ENCODE data around the gene CTTN.

The CTTN gene

DNA sequence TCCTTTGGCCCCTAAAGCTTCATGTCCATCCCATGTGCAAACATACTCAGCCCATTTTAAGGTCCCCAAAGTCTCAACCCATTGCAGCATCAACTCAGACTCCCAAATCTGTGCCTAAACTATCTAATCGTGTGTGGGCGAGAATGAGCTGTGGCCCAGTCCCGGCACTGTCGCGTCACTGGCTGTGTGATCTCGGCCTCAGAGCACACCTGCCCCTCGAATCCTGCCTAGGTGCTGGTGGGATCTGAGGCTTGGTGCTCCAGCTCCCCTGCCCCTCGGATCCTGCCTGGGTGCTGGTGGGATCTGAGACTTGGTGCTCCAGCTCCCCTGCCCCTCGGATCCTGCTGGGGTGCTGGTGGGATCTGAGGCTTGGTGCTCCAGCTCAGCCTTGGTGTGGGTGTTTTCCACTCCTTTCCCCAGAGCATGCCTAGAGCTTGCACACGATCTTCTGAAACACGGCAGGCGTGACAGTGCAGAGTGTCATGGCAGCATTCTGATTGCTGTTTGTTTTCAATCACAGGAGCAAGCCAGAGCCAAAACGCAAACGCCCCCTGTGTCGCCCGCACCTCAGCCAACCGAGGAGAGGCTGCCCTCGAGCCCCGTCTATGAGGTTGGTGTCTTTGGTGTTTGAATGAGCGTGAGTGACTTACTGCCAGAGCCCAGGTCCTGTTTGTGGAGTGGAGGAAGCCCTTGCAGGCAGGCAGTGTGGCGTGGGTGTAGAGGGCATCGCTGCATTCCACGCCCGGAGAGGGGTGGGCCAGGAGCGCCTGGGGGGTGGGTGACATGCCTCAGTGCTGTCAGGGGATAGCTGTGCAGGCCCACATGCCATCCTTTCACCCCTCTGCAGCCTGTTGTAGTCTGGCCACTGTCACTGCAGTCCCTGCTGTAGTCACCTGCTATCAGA, 32.6 kb downstream of the CTTN start:
- DNase-seq (ENCODE audit: low read depth, low spot score): no peak
- peaks cover 28% of the 10 kb centered on the region for H3K4me1 ChIP-seq (ENCODE audit: insufficient read depth, insufficient read length)

DNA sequence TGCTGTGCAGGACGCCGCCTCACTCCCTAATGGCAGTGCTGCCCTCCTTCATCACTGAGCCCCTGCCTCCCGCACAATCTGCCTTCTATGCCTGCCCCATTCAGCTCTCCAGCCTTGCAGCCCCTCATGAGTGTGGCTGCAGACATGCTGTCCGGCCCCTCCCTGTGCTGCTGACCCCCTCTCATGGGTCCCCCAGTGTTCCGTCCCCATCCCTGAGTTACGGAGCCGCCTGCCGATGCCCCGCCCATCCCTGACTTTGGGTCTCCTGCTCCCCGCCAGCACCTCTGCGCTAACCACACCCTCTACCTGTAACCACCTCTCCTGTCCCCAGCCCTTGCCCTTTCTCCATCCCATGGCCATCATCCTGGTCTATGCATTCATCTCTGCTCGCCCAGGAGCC, 33.3 kb downstream of the CTTN start:
- Histone ChIP-seq H3K36me3 (ENCODE audit: insufficient read depth, insufficient read length, low read length) (peaks cover 94% of the 10 kb centered on the region), H3K9me3 (ENCODE audit: insufficient read depth, low read length) (no peaks in the 10 kb centered on the region), H3K9ac (ENCODE audit: insufficient read length, low read depth) (no peak overlapping the region), H3K4me1 (ENCODE audit: insufficient read depth, insufficient read length) (peaks cover 28% of the 10 kb centered on the region), H3K27me3 (ENCODE audit: insufficient read depth, insufficient read length) (no peaks in the 10 kb centered on the region), H3K4me3 (ENCODE audit: insufficient read length, low read depth) (no peak overlapping the region)
- no peak for TF ChIP-seq SUZ12 (IDR thresholded peaks at IDR 0.05; ENCODE audit: extremely low read depth, insufficient read depth, insufficient read length)
- TF ChIP-seq ZNF274 (IDR thresholded peaks at IDR 0.05; ENCODE audit: low read depth, low read length): no peak
- TF ChIP-seq YY1 (IDR thresholded peaks at IDR 0.05; ENCODE audit: insufficient read depth, insufficient read length): no peak
- DNase-seq (ENCODE audit: low read depth, low spot score): no peak

More for the DNA sequence above, 32.6 kb downstream of the CTTN start:
- Histone ChIP-seq H3K36me3 (ENCODE audit: insufficient read depth, insufficient read length, low read length) (peaks cover 88% of the 10 kb centered on the region), H3K9ac (ENCODE audit: insufficient read length, low read depth) (no peak overlapping the region), H3K4me3 (ENCODE audit: insufficient read length, low read depth) (no peak overlapping the region), H3K27me3 (ENCODE audit: insufficient read depth, insufficient read length) (no peaks in the 10 kb centered on the region), H3K9me3 (ENCODE audit: insufficient read depth, low read length) (no peaks in the 10 kb centered on the region)
- no peak for TF ChIP-seq YY1 (IDR thresholded peaks at IDR 0.05; ENCODE audit: insufficient read depth, insufficient read length)
- TF ChIP-seq SUZ12 (IDR thresholded peaks at IDR 0.05; ENCODE audit: extremely low read depth, insufficient read depth, insufficient read length): no peak
- TF ChIP-seq ZNF274 (IDR thresholded peaks at IDR 0.05; ENCODE audit: low read depth, low read length): no peak

DNA sequence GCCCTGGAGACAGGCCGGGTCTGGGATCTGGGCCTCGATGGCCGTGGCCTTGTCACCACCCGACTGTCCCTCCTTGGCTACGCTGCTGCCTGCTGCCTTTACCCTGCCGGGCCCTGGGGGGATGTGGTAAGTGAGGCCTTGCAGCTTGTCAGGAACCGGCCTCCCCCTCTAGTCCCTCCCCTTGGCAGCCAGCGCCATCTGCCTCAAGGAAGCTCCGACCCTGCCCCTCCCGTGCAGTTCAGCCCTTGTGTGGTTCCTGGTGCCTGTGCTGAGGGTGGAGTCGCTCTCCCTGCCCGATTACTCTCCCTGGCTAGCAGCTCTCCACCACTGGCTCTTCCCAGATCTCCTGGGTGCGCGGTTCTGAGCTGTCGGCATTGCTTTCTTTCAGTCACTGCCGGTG, 33.7 kb downstream of the CTTN start:
- no peak for TF ChIP-seq SUZ12 (IDR thresholded peaks at IDR 0.05; ENCODE audit: extremely low read depth, insufficient read depth, insufficient read length)
- TF ChIP-seq YY1 (IDR thresholded peaks at IDR 0.05; ENCODE audit: insufficient read depth, insufficient read length): no peak
- TF ChIP-seq ZNF274 (IDR thresholded peaks at IDR 0.05; ENCODE audit: low read depth, low read length): no peak
- no peaks in the 10 kb centered on the region for H3K27me3 ChIP-seq (ENCODE audit: insufficient read depth, insufficient read length)
- DNase-seq (ENCODE audit: low read depth, low spot score): no peak
- H3K36me3 ChIP-seq (ENCODE audit: insufficient read depth, insufficient read length, low read length): peaks cover 98% of the 10 kb centered on the region
- H3K9me3 ChIP-seq (ENCODE audit: insufficient read depth, low read length): no peaks in the 10 kb centered on the region
- H3K4me1 ChIP-seq (ENCODE audit: insufficient read depth, insufficient read length): peaks cover 28% of the 10 kb centered on the region
- peak overlapping the region; percentile 32 for H3K9ac ChIP-seq (ENCODE audit: insufficient read length, low read depth)
- H3K4me3 ChIP-seq (ENCODE audit: insufficient read length, low read depth): no peak overlapping the region

DNA sequence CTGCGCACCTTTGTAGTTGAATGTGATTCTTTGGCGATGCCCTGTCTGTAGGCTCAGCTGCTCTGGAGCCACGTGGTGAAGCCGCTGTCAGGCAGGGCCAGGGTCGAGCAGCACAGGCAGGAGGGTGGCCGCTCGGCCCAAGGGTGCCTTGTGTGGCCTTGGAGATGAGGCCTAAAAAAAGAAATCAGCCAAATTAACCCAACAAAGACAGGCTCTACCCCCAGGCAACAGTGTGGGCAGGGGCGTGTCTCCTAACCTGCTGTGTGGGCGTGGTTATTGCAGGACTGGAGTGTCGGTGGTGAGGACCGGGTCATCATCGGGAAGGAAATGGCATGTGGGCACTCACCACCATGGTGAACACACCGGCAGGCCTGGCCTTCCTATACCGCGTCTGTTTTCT, 34.3 kb downstream of the CTTN start:
- DNase-seq (ENCODE audit: low read depth, low spot score): no peak
- H3K36me3 ChIP-seq (ENCODE audit: insufficient read depth, insufficient read length, low read length): peaks cover 98% of the 10 kb centered on the region

DNA sequence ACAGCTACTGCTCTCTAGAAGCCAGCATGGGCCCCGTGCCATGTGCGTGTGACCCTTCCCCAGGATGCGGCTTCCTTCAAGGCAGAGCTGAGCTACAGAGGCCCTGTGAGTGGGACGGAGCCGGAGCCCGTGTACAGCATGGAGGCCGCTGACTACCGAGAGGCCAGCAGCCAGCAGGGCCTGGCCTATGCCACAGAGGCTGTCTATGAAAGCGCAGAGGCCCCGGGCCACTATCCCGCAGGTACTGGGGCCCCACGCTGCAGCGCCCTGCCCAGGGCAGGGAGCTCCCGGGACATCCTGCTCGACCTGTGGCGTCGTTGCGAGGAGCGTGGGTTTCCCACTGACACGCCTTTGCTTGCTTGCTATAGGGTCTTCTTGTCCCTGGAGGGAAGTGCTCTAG, 34.7 kb downstream of the CTTN start:
- no peak for DNase-seq (ENCODE audit: low read depth, low spot score)
- H3K9me3 ChIP-seq (ENCODE audit: insufficient read depth, low read length): no peaks in the 10 kb centered on the region
- no peak overlapping the region for H3K4me3 ChIP-seq (ENCODE audit: insufficient read length, low read depth)
- TF ChIP-seq YY1 (IDR thresholded peaks at IDR 0.05; ENCODE audit: insufficient read depth, insufficient read length) (no peak), SUZ12 (IDR thresholded peaks at IDR 0.05; ENCODE audit: extremely low read depth, insufficient read depth, insufficient read length) (no peak), ZNF274 (IDR thresholded peaks at IDR 0.05; ENCODE audit: low read depth, low read length) (no peak)
- peaks cover 25% of the 10 kb centered on the region for H3K4me1 ChIP-seq (ENCODE audit: insufficient read depth, insufficient read length)
- H3K27me3 ChIP-seq (ENCODE audit: insufficient read depth, insufficient read length): no peaks in the 10 kb centered on the region
- H3K36me3 ChIP-seq (ENCODE audit: insufficient read depth, insufficient read length, low read length): peaks cover 99% of the 10 kb centered on the region
- H3K9ac ChIP-seq (ENCODE audit: insufficient read length, low read depth): no peak overlapping the region

More for the DNA sequence above, 34.3 kb downstream of the CTTN start:
- TF ChIP-seq SUZ12 (IDR thresholded peaks at IDR 0.05; ENCODE audit: extremely low read depth, insufficient read depth, insufficient read length) (no peak), YY1 (IDR thresholded peaks at IDR 0.05; ENCODE audit: insufficient read depth, insufficient read length) (no peak), ZNF274 (IDR thresholded peaks at IDR 0.05; ENCODE audit: low read depth, low read length) (no peak)
- H3K4me1 ChIP-seq (ENCODE audit: insufficient read depth, insufficient read length): peaks cover 25% of the 10 kb centered on the region
- peak overlapping the region; percentile 32 for H3K9ac ChIP-seq (ENCODE audit: insufficient read length, low read depth)
- no peaks in the 10 kb centered on the region for H3K27me3 ChIP-seq (ENCODE audit: insufficient read depth, insufficient read length)
- no peaks in the 10 kb centered on the region for H3K9me3 ChIP-seq (ENCODE audit: insufficient read depth, low read length)
- H3K4me3 ChIP-seq (ENCODE audit: insufficient read length, low read depth): no peak overlapping the region

DNA sequence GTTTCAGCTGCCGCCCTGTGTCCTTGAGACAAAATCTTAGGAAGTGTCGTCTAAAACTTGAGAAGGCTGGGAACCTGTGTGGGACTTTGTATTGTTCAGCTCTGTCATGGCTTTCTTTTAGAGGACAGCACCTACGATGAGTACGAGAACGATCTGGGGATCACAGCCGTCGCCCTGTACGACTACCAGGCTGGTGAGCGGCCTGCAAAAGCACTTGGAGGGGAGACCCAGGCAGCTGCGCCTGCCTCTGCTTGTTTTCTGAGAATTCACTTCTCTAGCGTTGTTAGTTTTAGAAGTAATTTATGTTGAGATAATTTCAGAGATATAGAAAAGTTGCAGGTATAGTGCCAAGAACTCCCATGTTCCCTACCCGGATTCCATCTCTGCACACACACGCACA, 35.2 kb downstream of the CTTN start:
- no peaks in the 10 kb centered on the region for H3K27me3 ChIP-seq (ENCODE audit: insufficient read depth, insufficient read length)
- no peak overlapping the region for H3K4me3 ChIP-seq (ENCODE audit: insufficient read length, low read depth)
- DNase-seq (ENCODE audit: low read depth, low spot score): no peak
- H3K9ac ChIP-seq (ENCODE audit: insufficient read length, low read depth): no peak overlapping the region
- peaks cover 98% of the 10 kb centered on the region for H3K36me3 ChIP-seq (ENCODE audit: insufficient read depth, insufficient read length, low read length)
- peaks cover 25% of the 10 kb centered on the region for H3K4me1 ChIP-seq (ENCODE audit: insufficient read depth, insufficient read length)
- TF ChIP-seq YY1 (IDR thresholded peaks at IDR 0.05; ENCODE audit: insufficient read depth, insufficient read length) (no peak), ZNF274 (IDR thresholded peaks at IDR 0.05; ENCODE audit: low read depth, low read length) (no peak), SUZ12 (IDR thresholded peaks at IDR 0.05; ENCODE audit: extremely low read depth, insufficient read depth, insufficient read length) (no peak)
- H3K9me3 ChIP-seq (ENCODE audit: insufficient read depth, low read length): no peaks in the 10 kb centered on the region

DNA sequence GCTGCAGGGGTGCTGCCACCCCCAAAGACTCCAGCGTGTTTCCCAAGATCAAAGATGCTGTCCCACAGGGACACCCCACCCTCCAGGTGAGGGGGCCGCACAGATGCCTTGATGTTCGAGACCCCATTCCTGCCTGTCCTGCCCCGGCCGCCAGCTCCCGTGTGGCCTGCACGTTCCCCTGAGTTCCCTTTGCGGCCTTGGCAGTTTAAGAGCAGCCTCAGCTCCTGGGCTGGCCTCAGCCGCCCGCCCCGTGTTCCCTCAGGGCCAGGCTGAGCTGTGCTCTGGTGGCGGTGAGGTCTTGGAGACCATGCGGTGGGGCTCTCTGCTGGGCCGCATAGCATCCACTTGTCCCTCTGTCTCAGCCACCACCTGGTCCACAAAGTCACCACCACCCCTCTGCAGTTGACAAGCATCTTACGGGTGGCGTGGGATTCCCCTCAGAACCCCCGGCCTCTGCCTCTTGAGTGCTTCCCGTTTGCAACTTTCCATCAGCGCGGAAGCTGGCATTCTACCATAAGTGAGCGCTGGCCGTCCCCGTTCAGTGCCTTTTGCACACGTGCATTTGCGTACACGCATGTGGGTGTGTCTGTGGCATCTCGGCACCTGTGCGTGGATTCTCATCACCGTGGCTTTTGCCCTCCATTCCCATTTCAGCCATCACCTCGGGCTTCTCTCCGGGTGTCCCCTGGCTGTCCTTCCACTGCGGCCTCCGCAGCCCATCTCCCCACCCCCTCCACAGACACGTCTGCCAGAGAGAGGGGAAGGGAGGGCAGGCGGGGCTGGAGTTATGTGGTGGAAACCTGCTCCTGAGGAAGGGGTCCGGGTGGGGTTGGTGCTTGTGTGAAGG, 35.9 kb downstream of the CTTN start:
- Histone ChIP-seq H3K36me3 (ENCODE audit: insufficient read depth, insufficient read length, low read length) (peaks cover 96% of the 10 kb centered on the region), H3K27me3 (ENCODE audit: insufficient read depth, insufficient read length) (no peaks in the 10 kb centered on the region), H3K4me3 (ENCODE audit: insufficient read length, low read depth) (no peak overlapping the region), H3K9ac (ENCODE audit: insufficient read length, low read depth) (no peak overlapping the region), H3K9me3 (ENCODE audit: insufficient read depth, low read length) (no peaks in the 10 kb centered on the region), H3K4me1 (ENCODE audit: insufficient read depth, insufficient read length) (peaks cover 21% of the 10 kb centered on the region)
- TF ChIP-seq ZNF274 (IDR thresholded peaks at IDR 0.05; ENCODE audit: low read depth, low read length): no peak
- TF ChIP-seq YY1 (IDR thresholded peaks at IDR 0.05; ENCODE audit: insufficient read depth, insufficient read length): no peak
- no peak for TF ChIP-seq SUZ12 (IDR thresholded peaks at IDR 0.05; ENCODE audit: extremely low read depth, insufficient read depth, insufficient read length)
- DNase-seq (ENCODE audit: low read depth, low spot score): no peak

All from NT2/D1 (cell line).